Peyer's patch (tissue), 4 donors: ENCODE data around the gene NMT1. TPM values are rescaled to one million over a fixed set of nuclear protein-coding genes. Genes with fewer than 3 reads are reported as not detected.

Experiments
- DNase-seq, 3 donors: peaks; one replicate each; pipeline ENCODE4 v3.0.0-alpha.2; 2017 to 2019
- H3K27ac ChIP-seq, 4 donors: fragments of 200-600 bp; sonication (generic); one replicate each; pipeline ENCODE4 v1.5.1; 2016 to 2019
- H3K27me3 ChIP-seq, 2 donors: fragments of 200-600 bp; sonication (generic); one replicate each; pipeline ENCODE4 v1.5.1; 2019
- H3K36me3 ChIP-seq, 3 donors: fragments of 200-600 bp; sonication (generic); one replicate each; pipeline ENCODE4 v1.5.1; 2016 to 2019
- H3K4me1 ChIP-seq, 4 donors: fragments of 200-600 bp; sonication (generic); one replicate each; pipeline ENCODE4 v1.5.1; 2016 to 2019
- H3K4me3 ChIP-seq, 4 donors: fragments of 200-600 bp; sonication (generic); 1 replicate in 3 of 4; 2 replicates in 1 of 4; pipeline ENCODE4 v1.5.1; 2016 to 2019; ENCODE audit warnings: mild to moderate bottlenecking in 1 of 4
- H3K9me3 ChIP-seq, 4 donors: fragments of 200-600 bp; sonication (generic); one replicate each; pipeline ENCODE4 v1.5.1; 2016 to 2019; ENCODE audit warnings: mild to moderate bottlenecking in 1 of 4
- POLR2A ChIP-seq, 2 donors: fragments of 450-650 bp; IDR thresholded peaks; one replicate each; pipeline ENCODE4 v1.5.1; 2017; ENCODE audit warnings: antibody characterized with exemption in 2 of 2, mild to moderate bottlenecking in 2 of 2, moderate library complexity in 2 of 2
- total RNA-seq, 4 donors: library from RNA; depleted of rRNA; stranded (reverse); fragments of >200 nt; gene quantifications; one replicate each; pipeline ENCODE4 v1.1.0, GENCODE V29; 2016
- TF ChIP-seq, protein P1 (sequence below), 6 experiments: fragments of 450-650 bp in 4 of 6; fragments of 200-600 bp in 2 of 6; sonication (generic) in 1 of 6; IDR thresholded peaks; one replicate each; pipeline ENCODE4 v1.5.1; 2017 to 2019; ENCODE audit warnings: antibody characterized with exemption in 6 of 6, mild to moderate bottlenecking in 3 of 6, moderate library complexity in 1 of 6

The NMT1 gene
- total RNA-seq, 4 donors from 2014 or later, result 60.9 to 111 (median 77.1) TPM

DNA sequence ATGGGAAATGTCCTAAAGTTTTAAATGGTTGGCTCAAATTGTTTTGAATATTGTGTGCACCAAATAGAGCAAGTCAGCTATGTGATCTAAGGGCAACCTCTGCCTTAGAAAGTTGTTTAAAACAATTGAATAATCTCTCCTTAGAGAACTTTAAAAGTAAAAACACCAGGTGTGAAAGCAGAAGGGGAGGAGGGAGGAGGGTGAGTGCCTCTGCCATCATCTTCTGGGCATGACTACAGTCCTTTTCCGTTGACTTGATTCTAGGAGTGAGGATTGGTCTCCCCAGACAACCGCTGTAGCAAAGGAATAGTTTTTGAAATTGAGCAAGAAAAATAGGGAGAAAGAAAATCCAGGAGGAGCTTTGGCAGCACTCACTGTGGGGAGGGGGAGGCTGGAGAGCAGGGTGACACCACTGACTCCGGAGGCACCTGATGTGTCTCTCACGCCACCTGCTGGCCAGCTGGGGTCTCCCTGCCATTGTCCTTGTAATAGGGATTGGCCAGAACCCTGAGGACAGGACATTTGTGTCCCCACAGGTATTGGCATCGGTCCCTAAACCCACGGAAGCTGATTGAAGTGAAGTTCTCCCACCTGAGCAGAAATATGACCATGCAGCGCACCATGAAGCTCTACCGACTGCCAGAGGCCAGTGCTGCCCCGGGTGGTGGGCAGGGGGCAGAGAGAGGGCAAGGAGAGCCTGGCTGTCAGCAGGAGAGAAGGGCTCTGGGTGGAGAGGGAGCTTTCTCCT, 37.9 kb downstream of the NMT1 start:
- H3K4me1 ChIP-seq, result peaks cover 0 to 8% (median 0%) of the 10 kb centered on the region in 4 donors
- H3K27ac ChIP-seq, result peak overlapping the region in 2 of 4 donors; percentile 5 to 7
- peaks cover 0 to 96% (median 4%) of the 10 kb centered on the region in 3 donors for H3K36me3 ChIP-seq
- no peaks in the 10 kb centered on the region for H3K27me3 ChIP-seq
- no peak overlapping the region for H3K4me3 ChIP-seq
- DNase-seq, result peak; percentile 79 to 95 (median 90)
- H3K9me3 ChIP-seq, result no peaks in the 10 kb centered on the region
- TF ChIP-seq, protein P1, sequence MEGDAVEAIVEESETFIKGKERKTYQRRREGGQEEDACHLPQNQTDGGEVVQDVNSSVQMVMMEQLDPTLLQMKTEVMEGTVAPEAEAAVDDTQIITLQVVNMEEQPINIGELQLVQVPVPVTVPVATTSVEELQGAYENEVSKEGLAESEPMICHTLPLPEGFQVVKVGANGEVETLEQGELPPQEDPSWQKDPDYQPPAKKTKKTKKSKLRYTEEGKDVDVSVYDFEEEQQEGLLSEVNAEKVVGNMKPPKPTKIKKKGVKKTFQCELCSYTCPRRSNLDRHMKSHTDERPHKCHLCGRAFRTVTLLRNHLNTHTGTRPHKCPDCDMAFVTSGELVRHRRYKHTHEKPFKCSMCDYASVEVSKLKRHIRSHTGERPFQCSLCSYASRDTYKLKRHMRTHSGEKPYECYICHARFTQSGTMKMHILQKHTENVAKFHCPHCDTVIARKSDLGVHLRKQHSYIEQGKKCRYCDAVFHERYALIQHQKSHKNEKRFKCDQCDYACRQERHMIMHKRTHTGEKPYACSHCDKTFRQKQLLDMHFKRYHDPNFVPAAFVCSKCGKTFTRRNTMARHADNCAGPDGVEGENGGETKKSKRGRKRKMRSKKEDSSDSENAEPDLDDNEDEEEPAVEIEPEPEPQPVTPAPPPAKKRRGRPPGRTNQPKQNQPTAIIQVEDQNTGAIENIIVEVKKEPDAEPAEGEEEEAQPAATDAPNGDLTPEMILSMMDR (IDR thresholded peaks at IDR 0.05), result peak; percentile 55 to 92 (median 83)
- no peak for TF ChIP-seq POLR2A (IDR thresholded peaks at IDR 0.05)

DNA sequence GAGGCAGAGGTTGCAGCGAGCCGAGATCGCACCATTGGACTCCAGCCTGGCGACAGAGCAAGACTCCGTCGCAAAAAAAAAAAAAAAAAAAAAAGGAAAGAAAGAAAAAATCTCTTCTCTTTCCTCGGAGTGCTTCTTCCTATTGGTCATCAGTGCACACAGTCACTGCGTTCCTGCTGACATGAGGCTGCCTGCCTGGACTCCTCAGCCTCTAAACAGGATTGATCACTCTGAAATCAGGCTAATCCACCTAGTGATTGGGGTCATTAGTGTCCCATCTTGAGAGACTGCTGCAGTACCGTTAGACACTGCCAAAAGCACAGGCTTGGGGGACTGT, 40.4 kb downstream of the NMT1 start:
- H3K27ac ChIP-seq, result no peak overlapping the region
- H3K4me3 ChIP-seq, result no peak overlapping the region
- H3K4me1 ChIP-seq, result peaks cover 0 to 8% (median 0%) of the 10 kb centered on the region in 4 donors
- TF ChIP-seq POLR2A (IDR thresholded peaks at IDR 0.05), result no peak
- TF ChIP-seq, protein P1 (IDR thresholded peaks at IDR 0.05), result no peak
- H3K9me3 ChIP-seq, result no peaks in the 10 kb centered on the region
- peaks cover 0 to 97% (median 4%) of the 10 kb centered on the region in 3 donors for H3K36me3 ChIP-seq
- no peaks in the 10 kb centered on the region for H3K27me3 ChIP-seq
- no peak for DNase-seq

DNA sequence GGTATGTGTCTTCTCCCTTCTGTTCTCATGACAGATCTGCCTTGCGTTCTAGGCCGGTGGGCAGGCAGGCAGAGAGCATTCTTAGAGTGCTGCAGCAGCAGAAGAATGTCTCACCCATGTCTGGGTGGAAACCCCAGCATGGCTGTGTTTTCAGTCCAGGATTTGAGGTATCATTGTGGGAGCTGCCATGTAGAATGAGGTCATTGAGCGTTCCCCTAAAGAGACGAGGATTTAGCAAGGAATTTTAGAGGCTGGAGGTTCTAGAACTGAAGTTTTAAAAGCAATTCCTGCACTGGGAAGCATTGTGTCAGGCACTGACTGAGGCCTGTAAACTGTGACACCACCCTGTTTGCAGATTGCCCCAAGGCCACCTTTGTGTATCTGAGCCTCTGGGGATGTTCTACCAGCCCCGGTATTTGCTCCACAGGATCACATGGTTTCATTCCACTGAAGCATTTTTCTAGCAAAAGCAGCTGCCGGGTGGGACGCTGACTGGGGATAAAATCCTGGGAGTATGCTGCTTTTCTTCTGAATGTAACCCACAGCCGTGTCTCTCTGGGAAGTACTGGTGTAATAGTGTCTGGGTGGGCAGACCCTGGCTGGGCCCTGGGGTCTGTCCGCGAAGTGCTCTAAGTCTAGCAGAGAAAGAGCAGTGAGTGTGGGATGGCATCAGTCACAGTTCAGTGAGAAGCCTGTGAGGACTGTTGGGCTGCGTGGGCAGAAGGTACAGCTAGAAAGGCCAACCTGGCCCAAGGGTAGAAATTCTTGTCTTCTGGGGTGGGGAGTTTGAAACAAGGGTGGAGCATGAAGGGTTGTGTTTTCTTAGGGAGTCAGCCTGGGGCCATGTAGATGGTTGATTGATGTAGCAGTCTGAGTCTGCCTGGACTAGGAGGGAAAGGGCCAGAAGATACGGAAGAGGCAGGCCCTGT, 41.0 kb downstream of the NMT1 start:
- no peaks in the 10 kb centered on the region for H3K9me3 ChIP-seq
- peaks cover 0 to 8% (median 0%) of the 10 kb centered on the region in 4 donors for H3K4me1 ChIP-seq
- H3K27ac ChIP-seq, result no peak overlapping the region
- no peak overlapping the region for H3K4me3 ChIP-seq
- no peaks in the 10 kb centered on the region for H3K27me3 ChIP-seq
- peaks cover 0 to 95% (median 4%) of the 10 kb centered on the region in 3 donors for H3K36me3 ChIP-seq
- DNase-seq, result no peak
- TF ChIP-seq POLR2A (IDR thresholded peaks at IDR 0.05), result no peak
- TF ChIP-seq, protein P1 (IDR thresholded peaks at IDR 0.05), result no peak

DNA sequence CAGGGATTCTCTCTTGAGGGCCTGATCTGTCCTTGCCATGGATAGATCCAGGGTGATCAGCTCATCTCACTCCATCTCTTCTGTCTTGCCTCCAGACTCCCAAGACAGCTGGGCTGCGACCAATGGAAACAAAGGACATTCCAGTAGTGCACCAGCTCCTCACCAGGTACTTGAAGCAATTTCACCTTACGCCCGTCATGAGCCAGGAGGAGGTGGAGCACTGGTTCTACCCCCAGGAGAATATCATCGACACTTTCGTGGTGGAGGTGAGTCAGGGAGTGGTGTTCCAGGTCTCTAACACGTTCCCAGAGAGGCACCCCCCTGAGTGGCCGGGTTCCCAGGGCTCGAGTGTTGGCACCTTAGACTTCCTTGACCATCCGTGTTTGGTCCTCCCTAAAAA, 41.7 kb downstream of the NMT1 start:
- TF ChIP-seq, protein P1 (IDR thresholded peaks at IDR 0.05), result no peak
- TF ChIP-seq POLR2A (IDR thresholded peaks at IDR 0.05), result no peak
- H3K4me1 ChIP-seq, result peaks cover 0 to 8% (median 0%) of the 10 kb centered on the region in 4 donors
- no peak for DNase-seq
- H3K4me3 ChIP-seq, result no peak overlapping the region
- peaks cover 0 to 95% (median 4%) of the 10 kb centered on the region in 3 donors for H3K36me3 ChIP-seq
- H3K9me3 ChIP-seq, result no peaks in the 10 kb centered on the region
- no peaks in the 10 kb centered on the region for H3K27me3 ChIP-seq
- H3K27ac ChIP-seq, result no peak overlapping the region

DNA sequence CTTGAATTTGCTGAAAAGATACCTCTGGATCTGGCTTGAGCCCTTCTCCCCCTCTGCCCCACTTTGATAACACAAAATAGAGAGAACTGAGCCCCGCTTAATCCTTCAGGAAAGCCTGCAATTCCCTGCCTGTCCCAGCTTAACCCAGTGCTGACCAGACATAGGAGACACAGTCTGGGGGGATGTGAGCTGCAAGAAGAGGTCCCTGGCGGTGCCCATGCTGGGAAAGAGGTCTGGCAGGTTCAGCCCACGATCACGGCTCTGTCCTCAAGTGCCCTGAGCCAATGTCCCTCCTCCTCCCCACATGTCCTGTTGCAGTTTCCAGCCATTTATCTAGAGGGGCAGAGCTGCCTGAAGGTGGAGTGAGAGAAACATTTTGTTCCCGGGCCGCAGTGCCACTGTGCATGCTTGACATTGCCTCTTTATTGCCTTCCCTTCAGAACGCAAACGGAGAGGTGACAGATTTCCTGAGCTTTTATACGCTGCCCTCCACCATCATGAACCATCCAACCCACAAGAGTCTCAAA, 42.2 kb downstream of the NMT1 start:
- Histone ChIP-seq H3K4me1 (peaks cover 0 to 6% (median 0%) of the 10 kb centered on the region in 4 donors), H3K27me3 (no peaks in the 10 kb centered on the region), H3K4me3 (no peak overlapping the region), H3K9me3 (no peaks in the 10 kb centered on the region), H3K36me3 (peaks cover 0 to 95% (median 4%) of the 10 kb centered on the region in 3 donors), H3K27ac (no peak overlapping the region)
- no peak for TF ChIP-seq POLR2A (IDR thresholded peaks at IDR 0.05)
- TF ChIP-seq, protein P1 (IDR thresholded peaks at IDR 0.05), result no peak
- no peak for DNase-seq
